ENCODE measurements around the gene ARFGAP1. TPM values are rescaled to one million over a fixed set of nuclear protein-coding genes. Genes with fewer than 3 reads are reported as not detected.

Gene ARFGAP1
- total RNA-seq, 1 experiment from 2014 or later, result 49.2 TPM

- no peaks in the 10 kb centered on the region for H3K79me2 ChIP-seq (ENCODE audit: low read length)
- H4K20me1 ChIP-seq (ENCODE audit: insufficient read depth, low read depth, low read length), result no peaks in the 10 kb centered on the region
- H3K36me3 ChIP-seq (ENCODE audit: insufficient read depth, low read length), result no peaks in the 10 kb centered on the region
- H3K9ac ChIP-seq (ENCODE audit: low read length), result 0 out of 2 replicates have a peak overlapping the region, but pooled peaks have one; percentile 60
- no peak overlapping the region for H3K4me2 ChIP-seq (ENCODE audit: low read depth, low read length, poor library complexity, severe bottlenecking)
- no peak for DNase-seq
- no peak overlapping the region for H3K27ac ChIP-seq (ENCODE audit: low read length)
- no peaks in the 10 kb centered on the region for H3K27me3 ChIP-seq (ENCODE audit: low read length)
- peaks cover 20% of the 10 kb centered on the region for H3K4me1 ChIP-seq (ENCODE audit: low read length)
- no peak overlapping the region for H2AFZ ChIP-seq (ENCODE audit: low read length)
- no peaks in the 10 kb centered on the region for H3K9me3 ChIP-seq (ENCODE audit: low read length)
- no peak overlapping the region for H3K4me3 ChIP-seq (ENCODE audit: low read length)
- no peaks in the 10 kb centered on the region for H3K9me2 ChIP-seq (replicated peaks; ENCODE audit: insufficient read depth, low read length)
Observed at GRCh38 chr20:63236116-63236837, 36.3 kb upstream of the ARFGAP1 start.

GRCh38 chr20:63238031-63238430 is 34.6 kb upstream of the ARFGAP1 start:
- Histone ChIP-seq H3K27me3 (ENCODE audit: low read length) (no peaks in the 10 kb centered on the region), H3K9me3 (ENCODE audit: low read length) (no peaks in the 10 kb centered on the region), H3K79me2 (ENCODE audit: low read length) (no peaks in the 10 kb centered on the region), H3K4me3 (ENCODE audit: low read length) (no peak overlapping the region; the same call in 1 of the 2 replicates), H4K20me1 (ENCODE audit: insufficient read depth, low read depth, low read length) (no peaks in the 10 kb centered on the region), H3K27ac (ENCODE audit: low read length) (no peak overlapping the region), H3K9ac (ENCODE audit: low read length) (peak overlapping the region; percentile 37; the same call in 1 of the 2 replicates), H3K9me2 (replicated peaks; ENCODE audit: insufficient read depth, low read length) (no peaks in the 10 kb centered on the region), H3K36me3 (ENCODE audit: insufficient read depth, low read length) (no peaks in the 10 kb centered on the region), H3K4me1 (ENCODE audit: low read length) (peaks cover 20% of the 10 kb centered on the region), H2AFZ (ENCODE audit: low read length) (no peak overlapping the region), H3K4me2 (ENCODE audit: low read depth, low read length, poor library complexity, severe bottlenecking) (no peak overlapping the region)
- no peak for DNase-seq

GRCh38 chr20:63238514-63239125 is 34.0 kb upstream of the ARFGAP1 start:
- Histone ChIP-seq H3K27ac (ENCODE audit: low read length) (no peak overlapping the region), H3K9ac (ENCODE audit: low read length) (peak overlapping the region; percentile 37; the same call in 1 of the 2 replicates), H3K4me1 (ENCODE audit: low read length) (peaks cover 20% of the 10 kb centered on the region), H3K79me2 (ENCODE audit: low read length) (no peaks in the 10 kb centered on the region), H2AFZ (ENCODE audit: low read length) (no peak overlapping the region), H3K9me3 (ENCODE audit: low read length) (no peaks in the 10 kb centered on the region), H3K4me3 (ENCODE audit: low read length) (no peak overlapping the region; the same call in 1 of the 2 replicates), H3K27me3 (ENCODE audit: low read length) (no peaks in the 10 kb centered on the region), H3K4me2 (ENCODE audit: low read depth, low read length, poor library complexity, severe bottlenecking) (no peak overlapping the region), H3K36me3 (ENCODE audit: insufficient read depth, low read length) (no peaks in the 10 kb centered on the region), H3K9me2 (replicated peaks; ENCODE audit: insufficient read depth, low read length) (no peaks in the 10 kb centered on the region), H4K20me1 (ENCODE audit: insufficient read depth, low read depth, low read length) (no peaks in the 10 kb centered on the region)
- DNase-seq, result peak; percentile 71

- Histone ChIP-seq H3K9me3 (ENCODE audit: low read length) (no peaks in the 10 kb centered on the region), H3K4me1 (ENCODE audit: low read length) (peaks cover 20% of the 10 kb centered on the region), H3K9me2 (replicated peaks; ENCODE audit: insufficient read depth, low read length) (no peaks in the 10 kb centered on the region), H4K20me1 (ENCODE audit: insufficient read depth, low read depth, low read length) (no peaks in the 10 kb centered on the region), H3K9ac (ENCODE audit: low read length) (no peak overlapping the region), H3K27ac (ENCODE audit: low read length) (no peak overlapping the region), H3K27me3 (ENCODE audit: low read length) (no peaks in the 10 kb centered on the region), H3K4me3 (ENCODE audit: low read length) (no peak overlapping the region), H3K4me2 (ENCODE audit: low read depth, low read length, poor library complexity, severe bottlenecking) (no peak overlapping the region), H2AFZ (ENCODE audit: low read length) (no peak overlapping the region), H3K36me3 (ENCODE audit: insufficient read depth, low read length) (no peaks in the 10 kb centered on the region), H3K79me2 (ENCODE audit: low read length) (no peaks in the 10 kb centered on the region)
- DNase-seq, result no peak
Observed at GRCh38 chr20:63239431-63239830, 33.2 kb upstream of the ARFGAP1 start.

- Histone ChIP-seq H3K4me3 (ENCODE audit: low read length) (no peak overlapping the region), H3K36me3 (ENCODE audit: insufficient read depth, low read length) (no peaks in the 10 kb centered on the region), H2AFZ (ENCODE audit: low read length) (no peak overlapping the region), H3K27me3 (ENCODE audit: low read length) (no peaks in the 10 kb centered on the region), H3K4me2 (ENCODE audit: low read depth, low read length, poor library complexity, severe bottlenecking) (no peak overlapping the region), H3K9me2 (replicated peaks; ENCODE audit: insufficient read depth, low read length) (no peaks in the 10 kb centered on the region), H3K27ac (ENCODE audit: low read length) (no peak overlapping the region), H3K4me1 (ENCODE audit: low read length) (peaks cover 18% of the 10 kb centered on the region), H3K79me2 (ENCODE audit: low read length) (no peaks in the 10 kb centered on the region), H4K20me1 (ENCODE audit: insufficient read depth, low read depth, low read length) (no peaks in the 10 kb centered on the region), H3K9me3 (ENCODE audit: low read length) (no peaks in the 10 kb centered on the region), H3K9ac (ENCODE audit: low read length) (no peak overlapping the region)
- no peak for DNase-seq
Observed at GRCh38 chr20:63240004-63240403, 32.6 kb upstream of the ARFGAP1 start.

GRCh38 chr20:63241272-63241671 is 31.3 kb upstream of the ARFGAP1 start:
- Histone ChIP-seq H3K9ac (ENCODE audit: low read length) (no peak overlapping the region), H4K20me1 (ENCODE audit: insufficient read depth, low read depth, low read length) (no peaks in the 10 kb centered on the region), H3K4me2 (ENCODE audit: low read depth, low read length, poor library complexity, severe bottlenecking) (no peak overlapping the region), H2AFZ (ENCODE audit: low read length) (no peak overlapping the region), H3K9me3 (ENCODE audit: low read length) (no peaks in the 10 kb centered on the region), H3K4me1 (ENCODE audit: low read length) (peaks cover 10% of the 10 kb centered on the region), H3K79me2 (ENCODE audit: low read length) (no peaks in the 10 kb centered on the region), H3K36me3 (ENCODE audit: insufficient read depth, low read length) (no peaks in the 10 kb centered on the region), H3K9me2 (replicated peaks; ENCODE audit: insufficient read depth, low read length) (no peaks in the 10 kb centered on the region), H3K4me3 (ENCODE audit: low read length) (no peak overlapping the region), H3K27me3 (ENCODE audit: low read length) (no peaks in the 10 kb centered on the region), H3K27ac (ENCODE audit: low read length) (no peak overlapping the region)
- no peak for DNase-seq

GRCh38 chr20:63242736-63243135 is 29.9 kb upstream of the ARFGAP1 start:
- H2AFZ ChIP-seq (ENCODE audit: low read length), result no peak overlapping the region
- no peaks in the 10 kb centered on the region for H4K20me1 ChIP-seq (ENCODE audit: insufficient read depth, low read depth, low read length)
- no peaks in the 10 kb centered on the region for H3K9me3 ChIP-seq (ENCODE audit: low read length)
- no peaks in the 10 kb centered on the region for H3K79me2 ChIP-seq (ENCODE audit: low read length)
- H3K9me2 ChIP-seq (replicated peaks; ENCODE audit: insufficient read depth, low read length), result no peaks in the 10 kb centered on the region
- peaks cover 10% of the 10 kb centered on the region for H3K4me1 ChIP-seq (ENCODE audit: low read length)
- H3K9ac ChIP-seq (ENCODE audit: low read length), result no peak overlapping the region
- no peak for DNase-seq
- no peaks in the 10 kb centered on the region for H3K27me3 ChIP-seq (ENCODE audit: low read length)
- H3K4me3 ChIP-seq (ENCODE audit: low read length), result no peak overlapping the region
- H3K36me3 ChIP-seq (ENCODE audit: insufficient read depth, low read length), result no peaks in the 10 kb centered on the region
- H3K27ac ChIP-seq (ENCODE audit: low read length), result no peak overlapping the region
- no peak overlapping the region for H3K4me2 ChIP-seq (ENCODE audit: low read depth, low read length, poor library complexity, severe bottlenecking)

GRCh38 chr20:63243604-63244247 is 28.9 kb upstream of the ARFGAP1 start:
- H3K4me2 ChIP-seq (ENCODE audit: low read depth, low read length, poor library complexity, severe bottlenecking), result no peak overlapping the region
- H2AFZ ChIP-seq (ENCODE audit: low read length), result no peak overlapping the region
- no peak overlapping the region for H3K9ac ChIP-seq (ENCODE audit: low read length)
- peaks cover under 1% of the 10 kb centered on the region; the same call in 1 of the 2 replicates for H3K4me1 ChIP-seq (ENCODE audit: low read length)
- H3K79me2 ChIP-seq (ENCODE audit: low read length), result no peaks in the 10 kb centered on the region
- no peak for DNase-seq
- H3K27me3 ChIP-seq (ENCODE audit: low read length), result no peaks in the 10 kb centered on the region
- no peaks in the 10 kb centered on the region for H3K9me2 ChIP-seq (replicated peaks; ENCODE audit: insufficient read depth, low read length)
- no peaks in the 10 kb centered on the region for H4K20me1 ChIP-seq (ENCODE audit: insufficient read depth, low read depth, low read length)
- H3K27ac ChIP-seq (ENCODE audit: low read length), result no peak overlapping the region
- H3K4me3 ChIP-seq (ENCODE audit: low read length), result no peak overlapping the region
- H3K36me3 ChIP-seq (ENCODE audit: insufficient read depth, low read length), result no peaks in the 10 kb centered on the region
- H3K9me3 ChIP-seq (ENCODE audit: low read length), result no peaks in the 10 kb centered on the region

All from Karpas-422 (cell line).